K562 (cell line): ENCODE measurements around the gene PDLIM4. TPM values are rescaled to one million over a fixed set of nuclear protein-coding genes. Genes with fewer than 3 reads are reported as not detected.

Experiments used
- DPF2 ChIP-seq: fragments of 450-650 bp; IDR thresholded peaks from 2 replicates; pipeline ENCODE4 v1.6.1; 2016
- HEY1 ChIP-seq: fragments of 250-450 bp; sonication (Bioruptor Pico); IDR thresholded peaks from 2 replicates; pipeline ENCODE4 v1.5.0; 2020; ENCODE audit warnings: mild to moderate bottlenecking, moderate library complexity, borderline replicate concordance
- HNRNPLL ChIP-seq: fragments of 200-400 bp; formaldehyde crosslinking; IDR thresholded peaks from 2 replicates; pipeline ENCODE4 v1.6.1; 2017; ENCODE audit warnings: low read length, low read depth, mild to moderate bottlenecking; ENCODE audit not compliant: poor library complexity, severe bottlenecking
- HSF4 ChIP-seq: fragments of 250-450 bp; sonication (Bioruptor Pico); IDR thresholded peaks from 2 replicates; pipeline ENCODE4 v2.1.2; 2022; ENCODE audit warnings: mild to moderate bottlenecking, moderate library complexity, borderline replicate concordance
- KAT2B ChIP-seq: IDR thresholded peaks from one replicate; pipeline ENCODE4 v1.6.1; 2012; ENCODE audit warnings: low read depth, mild to moderate bottlenecking, control low read depth, inconsistent platforms, low read length, moderate library complexity
- MIER1 ChIP-seq: fragments of 450-650 bp; IDR thresholded peaks from 2 replicates; pipeline ENCODE4 v1.6.1; 2016; ENCODE audit warnings: antibody characterized with exemption, mild to moderate bottlenecking, low read depth
- POLR2B ChIP-seq: fragments of 450-650 bp; IDR thresholded peaks from 2 replicates; pipeline ENCODE4 v1.6.1; 2018; ENCODE audit warnings: low read depth; ENCODE audit not compliant: partially characterized antibody
- SMARCA4 ChIP-seq: fragments of 450-650 bp; IDR thresholded peaks from 2 replicates; pipeline ENCODE4 v1.6.1; 2016
- SUPT5H ChIP-seq: fragments of 450-650 bp; IDR thresholded peaks from 2 replicates; pipeline ENCODE4 v1.6.1; 2016
- TAF1 ChIP-seq: IDR thresholded peaks from 2 replicates; pipeline ENCODE4 v1.6.1; 2011; ENCODE audit warnings: mild to moderate bottlenecking, low read length, moderate library complexity; ENCODE audit not compliant: insufficient read depth, control insufficient read depth, severe bottlenecking; ENCODE audit errors: extremely low read depth
- TCF7 ChIP-seq: sonication (generic); IDR thresholded peaks from 2 replicates; pipeline ENCODE4 v1.6.1; 2016; ENCODE audit warnings: antibody characterized with exemption, borderline replicate concordance
- TCF7L2 ChIP-seq: fragments of 150-350 bp; IDR thresholded peaks from 2 replicates; pipeline ENCODE4 v1.6.1; 2016; ENCODE audit warnings: low read depth, mild to moderate bottlenecking, low read length, moderate library complexity
- U2AF2 ChIP-seq: fragments of 200-400 bp; formaldehyde crosslinking; optimal IDR thresholded peaks from 2 replicates; pipeline ENCODE3; 2017; ENCODE audit warnings: low read depth, mild to moderate bottlenecking, low read length
- ZNF165 ChIP-seq: fragments of 250-450 bp; sonication (Bioruptor Pico); IDR thresholded peaks from 2 replicates; pipeline ENCODE4 v1.4.0; 2020; ENCODE audit warnings: borderline replicate concordance
- ZNF408 ChIP-seq: fragments of 250-450 bp; sonication (Bioruptor Pico); IDR thresholded peaks from 2 replicates; pipeline ENCODE4 v1.4.0; 2020; ENCODE audit warnings: low read depth, mild to moderate bottlenecking, moderate library complexity
- polyA plus RNA-seq, 8 experiments: library from polyadenylated mRNA; depleted of rRNA in 4 of 8; stranded (reverse) in 5 of 8; unstranded in 3 of 8; fragments of >200 nt; fragmentation: Nextera tagmentation in 2 of 8; fragmentation: Illumina TruSeq in 1 of 8; extraction: Ambion mirVana in 2 of 8; extraction: Trizol in 1 of 8; gene quantifications; 2 replicates each; pipeline versions ENCODE4 v1.2.1 to v1.2.3, GENCODE V29; 2011 to 2014; ENCODE audit warnings: inconsistent platforms in 1 of 8, missing spikeins in 1 of 8
- total RNA-seq, 7 experiments: library from RNA; depleted of rRNA in 6 of 7; stranded (reverse); fragments of >200 nt in 6 of 7; fragmentation: Illumina TruSeq in 2 of 7; extraction: Trizol in 2 of 7; gene quantifications; 2 replicates each; pipeline versions ENCODE4 v1.2.1 to v1.2.3, GENCODE V29; 2011 to 2021; ENCODE audit warnings: low replicate concordance in 1 of 7
- TF ChIP-seq, protein P1 (sequence below): fragments of 450-650 bp; IDR thresholded peaks from 2 replicates; pipeline ENCODE4 v1.6.1; 2016
- TF ChIP-seq, protein P2 (sequence below): fragments of 450-650 bp; formaldehyde crosslinking; IDR thresholded peaks from 2 replicates; pipeline ENCODE4 v1.4.0; 2020; ENCODE audit warnings: mild to moderate bottlenecking, mixed read lengths
- TF ChIP-seq, protein P3 (sequence below), 2 experiments: IDR thresholded peaks; 2 replicates each; pipeline ENCODE4 v1.6.1; 2011; ENCODE audit warnings: borderline replicate concordance in 1 of 2, control low read depth in 1 of 2, low read depth in 1 of 2, low read length in 1 of 2, mild to moderate bottlenecking in 1 of 2, mixed read lengths in 1 of 2, moderate library complexity in 1 of 2; ENCODE audit not compliant: insufficient read depth in 1 of 2, insufficient read length in 1 of 2, poor library complexity in 1 of 2, severe bottlenecking in 1 of 2; ENCODE audit errors: extremely low read depth in 1 of 2
- TF ChIP-seq, protein P4 (sequence below): fragments of 250-450 bp; sonication (Bioruptor Pico); IDR thresholded peaks from 2 replicates; pipeline ENCODE4 v1.6.1; 2021; ENCODE audit warnings: mild to moderate bottlenecking
- TF ChIP-seq, protein P5 (sequence below): fragments of 450-650 bp; formaldehyde crosslinking; IDR thresholded peaks from 2 replicates; pipeline ENCODE4 v1.4.0; 2020; ENCODE audit warnings: mild to moderate bottlenecking, moderate library complexity

Gene PDLIM4
- total and polyA plus RNA-seq, 9 of the 15 experiments (the other 6 are each of a cell fraction or from before 2014, with no cell fraction given) = 0.28 to 32.8 (median 13.1) TPM

DNA sequence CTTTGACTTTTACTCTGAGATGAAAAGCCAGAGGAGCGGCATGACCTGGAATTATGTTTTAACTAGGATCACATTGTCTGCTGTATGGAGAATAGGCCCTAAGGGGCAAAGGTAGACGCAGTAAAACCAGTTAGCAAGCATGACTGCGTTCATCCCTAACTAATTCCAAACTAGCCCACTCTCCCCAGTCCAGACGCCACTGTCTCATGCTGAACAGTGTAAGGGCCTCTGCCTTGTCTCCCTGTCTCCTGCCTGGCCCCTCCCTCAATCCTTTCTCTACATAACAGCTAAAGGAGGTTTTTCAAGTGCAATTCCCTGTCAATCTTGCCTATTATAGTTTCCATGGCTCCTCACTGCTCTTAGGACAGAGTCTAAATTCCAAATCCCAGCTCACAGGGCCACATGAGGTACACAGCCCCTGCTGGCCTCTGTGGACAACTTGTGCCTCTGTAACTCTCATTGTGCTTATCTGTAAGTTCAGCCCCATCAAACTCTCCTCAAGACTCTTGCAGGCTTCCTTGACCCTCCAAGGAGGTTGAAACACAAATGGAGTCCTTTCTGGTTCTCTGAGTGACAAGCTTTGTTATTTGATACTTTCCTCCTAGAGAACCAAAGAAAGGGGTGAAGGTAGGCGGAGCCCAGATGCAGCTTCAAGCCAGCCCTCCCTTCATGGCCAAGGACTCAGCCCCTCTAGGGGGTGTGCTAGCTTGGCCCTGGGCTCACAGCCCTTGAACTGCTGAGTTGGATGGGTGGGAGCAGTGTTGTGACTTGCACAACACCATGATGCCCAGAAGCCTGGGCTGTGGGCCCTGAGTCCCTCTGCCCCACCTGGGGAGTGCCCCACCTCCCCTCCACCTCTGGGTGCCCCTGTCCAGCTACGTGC, 20.7 kb downstream of the PDLIM4 start (continued):
- TF ChIP-seq, protein P1, sequence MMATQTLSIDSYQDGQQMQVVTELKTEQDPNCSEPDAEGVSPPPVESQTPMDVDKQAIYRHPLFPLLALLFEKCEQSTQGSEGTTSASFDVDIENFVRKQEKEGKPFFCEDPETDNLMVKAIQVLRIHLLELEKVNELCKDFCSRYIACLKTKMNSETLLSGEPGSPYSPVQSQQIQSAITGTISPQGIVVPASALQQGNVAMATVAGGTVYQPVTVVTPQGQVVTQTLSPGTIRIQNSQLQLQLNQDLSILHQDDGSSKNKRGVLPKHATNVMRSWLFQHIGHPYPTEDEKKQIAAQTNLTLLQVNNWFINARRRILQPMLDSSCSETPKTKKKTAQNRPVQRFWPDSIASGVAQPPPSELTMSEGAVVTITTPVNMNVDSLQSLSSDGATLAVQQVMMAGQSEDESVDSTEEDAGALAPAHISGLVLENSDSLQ = peak; percentile 92
- TF ChIP-seq HNRNPLL (no peak), TAF1 (no peak), SUPT5H (no peak), SMARCA4 (peak; percentile 33; the same call in 1 of the 2 replicates), KAT2B (no peak), ZNF408 (CRISPR knock-in tag) (no peak), MIER1 (no peak), U2AF2 (no peak), HSF4 (CRISPR knock-in tag) (no peak), HEY1 (CRISPR knock-in tag) (no peak), POLR2B (no peak), TCF7 (no peak), ZNF165 (CRISPR knock-in tag) (no peak), DPF2 (0 out of 2 replicates have a peak, but pooled peaks have one; percentile 43), TCF7L2 (no peak)
- TF ChIP-seq, protein P2, sequence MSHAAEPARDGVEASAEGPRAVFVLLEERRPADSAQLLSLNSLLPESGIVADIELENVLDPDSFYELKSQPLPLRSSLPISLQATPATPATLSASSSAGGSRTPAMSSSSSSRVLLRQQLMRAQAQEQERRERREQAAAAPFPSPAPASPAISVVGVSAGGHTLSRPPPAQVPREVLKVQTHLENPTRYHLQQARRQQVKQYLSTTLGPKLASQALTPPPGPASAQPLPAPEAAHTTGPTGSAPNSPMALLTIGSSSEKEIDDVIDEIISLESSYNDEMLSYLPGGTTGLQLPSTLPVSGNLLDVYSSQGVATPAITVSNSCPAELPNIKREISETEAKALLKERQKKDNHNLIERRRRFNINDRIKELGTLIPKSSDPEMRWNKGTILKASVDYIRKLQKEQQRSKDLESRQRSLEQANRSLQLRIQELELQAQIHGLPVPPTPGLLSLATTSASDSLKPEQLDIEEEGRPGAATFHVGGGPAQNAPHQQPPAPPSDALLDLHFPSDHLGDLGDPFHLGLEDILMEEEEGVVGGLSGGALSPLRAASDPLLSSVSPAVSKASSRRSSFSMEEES (CRISPR knock-in tag) = no peak
- TF ChIP-seq, protein P3, sequence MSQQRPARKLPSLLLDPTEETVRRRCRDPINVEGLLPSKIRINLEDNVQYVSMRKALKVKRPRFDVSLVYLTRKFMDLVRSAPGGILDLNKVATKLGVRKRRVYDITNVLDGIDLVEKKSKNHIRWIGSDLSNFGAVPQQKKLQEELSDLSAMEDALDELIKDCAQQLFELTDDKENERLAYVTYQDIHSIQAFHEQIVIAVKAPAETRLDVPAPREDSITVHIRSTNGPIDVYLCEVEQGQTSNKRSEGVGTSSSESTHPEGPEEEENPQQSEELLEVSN (IDR thresholded peaks at IDR 0.05; ENCODE audit: borderline replicate concordance in 1 of 2, extremely low read depth in 1 of 2, insufficient read depth in 1 of 2, insufficient read length in 1 of 2, low read depth in 1 of 2, low read length in 1 of 2, poor library complexity in 1 of 2, severe bottlenecking in 1 of 2) = peak in 1 of 2 experiments; percentile 15
- TF ChIP-seq, protein P4, sequence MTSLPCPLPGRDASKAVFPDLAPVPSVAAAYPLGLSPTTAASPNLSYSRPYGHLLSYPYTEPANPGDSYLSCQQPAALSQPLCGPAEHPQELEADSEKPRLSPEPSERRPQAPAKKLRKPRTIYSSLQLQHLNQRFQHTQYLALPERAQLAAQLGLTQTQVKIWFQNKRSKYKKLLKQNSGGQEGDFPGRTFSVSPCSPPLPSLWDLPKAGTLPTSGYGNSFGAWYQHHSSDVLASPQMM (CRISPR knock-in tag) = no peak
- TF ChIP-seq, protein P5, sequence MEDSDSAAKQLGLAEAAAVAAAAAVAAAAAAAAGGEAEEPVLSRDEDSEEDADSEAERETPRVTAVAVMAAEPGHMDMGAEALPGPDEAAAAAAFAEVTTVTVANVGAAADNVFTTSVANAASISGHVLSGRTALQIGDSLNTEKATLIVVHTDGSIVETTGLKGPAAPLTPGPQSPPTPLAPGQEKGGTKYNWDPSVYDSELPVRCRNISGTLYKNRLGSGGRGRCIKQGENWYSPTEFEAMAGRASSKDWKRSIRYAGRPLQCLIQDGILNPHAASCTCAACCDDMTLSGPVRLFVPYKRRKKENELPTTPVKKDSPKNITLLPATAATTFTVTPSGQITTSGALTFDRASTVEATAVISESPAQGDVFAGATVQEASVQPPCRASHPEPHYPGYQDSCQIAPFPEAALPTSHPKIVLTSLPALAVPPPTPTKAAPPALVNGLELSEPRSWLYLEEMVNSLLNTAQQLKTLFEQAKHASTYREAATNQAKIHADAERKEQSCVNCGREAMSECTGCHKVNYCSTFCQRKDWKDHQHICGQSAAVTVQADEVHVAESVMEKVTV (CRISPR knock-in tag) = no peak
